Coronary artery (tissue), 2 donors: ENCODE data around the gene TNFRSF21.

Source experiments
- DNase-seq: peaks from one replicate; pipeline ENCODE4 v3.0.0-alpha.2; 2017; ENCODE audit warnings: low spot score
- H3K27ac ChIP-seq, 2 donors: fragments of 200-600 bp; sonication (generic); one replicate each; pipeline ENCODE4 v1.5.1; 2016 to 2019
- H3K4me3 ChIP-seq: fragments of 200-600 bp; sonication (generic); 2 replicates; pipeline ENCODE4 v1.5.1; 2016; ENCODE audit warnings: mild to moderate bottlenecking, moderate library complexity
- TF ChIP-seq, protein P1 (sequence below): fragments of 200-600 bp; sonication (generic); IDR thresholded peaks from one replicate; pipeline ENCODE4 v1.5.1; 2019; ENCODE audit warnings: antibody characterized with exemption

TNFRSF21 gene

GRCh38 chr6:47203938-47204611 lies 105.6 kb downstream of the TNFRSF21 start:
- Histone ChIP-seq H3K4me3 (no peak overlapping the region), H3K27ac (no peak overlapping the region)
- no peak for DNase-seq
- TF ChIP-seq, protein P1, sequence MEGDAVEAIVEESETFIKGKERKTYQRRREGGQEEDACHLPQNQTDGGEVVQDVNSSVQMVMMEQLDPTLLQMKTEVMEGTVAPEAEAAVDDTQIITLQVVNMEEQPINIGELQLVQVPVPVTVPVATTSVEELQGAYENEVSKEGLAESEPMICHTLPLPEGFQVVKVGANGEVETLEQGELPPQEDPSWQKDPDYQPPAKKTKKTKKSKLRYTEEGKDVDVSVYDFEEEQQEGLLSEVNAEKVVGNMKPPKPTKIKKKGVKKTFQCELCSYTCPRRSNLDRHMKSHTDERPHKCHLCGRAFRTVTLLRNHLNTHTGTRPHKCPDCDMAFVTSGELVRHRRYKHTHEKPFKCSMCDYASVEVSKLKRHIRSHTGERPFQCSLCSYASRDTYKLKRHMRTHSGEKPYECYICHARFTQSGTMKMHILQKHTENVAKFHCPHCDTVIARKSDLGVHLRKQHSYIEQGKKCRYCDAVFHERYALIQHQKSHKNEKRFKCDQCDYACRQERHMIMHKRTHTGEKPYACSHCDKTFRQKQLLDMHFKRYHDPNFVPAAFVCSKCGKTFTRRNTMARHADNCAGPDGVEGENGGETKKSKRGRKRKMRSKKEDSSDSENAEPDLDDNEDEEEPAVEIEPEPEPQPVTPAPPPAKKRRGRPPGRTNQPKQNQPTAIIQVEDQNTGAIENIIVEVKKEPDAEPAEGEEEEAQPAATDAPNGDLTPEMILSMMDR = no peak

GRCh38 chr6:47203266-47203937 lies 106.3 kb downstream of the TNFRSF21 start:
- Histone ChIP-seq H3K27ac (no peak overlapping the region), H3K4me3 (no peak overlapping the region)
- TF ChIP-seq, protein P1 = no peak
- DNase-seq = no peak

DNA sequence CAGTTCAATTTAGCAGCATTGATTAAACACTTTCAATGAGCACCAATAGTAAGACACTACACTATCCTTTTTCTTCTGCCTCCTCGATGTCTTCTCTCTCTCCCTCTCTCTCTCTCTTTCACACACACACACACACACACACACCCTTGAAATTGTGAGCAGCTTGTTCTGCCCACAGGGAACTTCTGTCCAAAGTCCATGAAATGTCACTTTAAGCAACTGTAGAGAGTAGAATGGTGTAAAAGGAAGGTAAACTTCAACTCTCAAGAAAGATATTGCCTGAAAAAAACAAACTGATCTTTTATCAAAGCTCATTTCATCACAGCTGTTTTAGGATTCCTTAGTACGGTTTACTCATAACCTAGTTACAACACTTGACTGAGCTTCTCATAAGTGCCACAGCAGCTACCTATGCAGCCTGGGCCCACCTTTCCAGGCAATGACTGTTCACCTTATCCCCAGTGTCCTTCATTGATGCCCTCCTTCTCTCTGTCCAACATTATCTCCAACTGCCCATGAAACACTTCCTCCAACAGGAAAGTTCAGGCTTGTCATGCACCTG lies 107.0 kb downstream of the TNFRSF21 start:
- H3K27ac ChIP-seq = no peak overlapping the region
- TF ChIP-seq, protein P1 = no peak
- no peak overlapping the region for H3K4me3 ChIP-seq
- no peak for DNase-seq

GRCh38 chr6:47200536-47201334 lies 109.0 kb downstream of the TNFRSF21 start:
- Histone ChIP-seq H3K27ac (no peak overlapping the region), H3K4me3 (no peak overlapping the region)
- DNase-seq = no peak
- TF ChIP-seq, protein P1 = no peak

GRCh38 chr6:47197682-47198640 lies 111.7 kb downstream of the TNFRSF21 start:
- H3K4me3 ChIP-seq = no peak overlapping the region
- H3K27ac ChIP-seq = no peak overlapping the region
- TF ChIP-seq, protein P1 = no peak
- no peak for DNase-seq

- DNase-seq = no peak
- Histone ChIP-seq H3K4me3 (no peak overlapping the region), H3K27ac (no peak overlapping the region)
- TF ChIP-seq, protein P1 = no peak
Measured at GRCh38 chr6:47196113-47196512, 113.6 kb downstream of the TNFRSF21 start.
